8988T (cell line): ENCODE measurements around the gene LRP11.
"Not testable (repeated sequence)": the region's sequence is repeated elsewhere in the genome, so short reads cannot be mapped to it uniquely, and the experiment has no call there.

Experiments used
- DNase-seq: peaks from one replicate; pipeline ENCODE4 v3.0.0; 2011

LRP11 gene

DNA sequence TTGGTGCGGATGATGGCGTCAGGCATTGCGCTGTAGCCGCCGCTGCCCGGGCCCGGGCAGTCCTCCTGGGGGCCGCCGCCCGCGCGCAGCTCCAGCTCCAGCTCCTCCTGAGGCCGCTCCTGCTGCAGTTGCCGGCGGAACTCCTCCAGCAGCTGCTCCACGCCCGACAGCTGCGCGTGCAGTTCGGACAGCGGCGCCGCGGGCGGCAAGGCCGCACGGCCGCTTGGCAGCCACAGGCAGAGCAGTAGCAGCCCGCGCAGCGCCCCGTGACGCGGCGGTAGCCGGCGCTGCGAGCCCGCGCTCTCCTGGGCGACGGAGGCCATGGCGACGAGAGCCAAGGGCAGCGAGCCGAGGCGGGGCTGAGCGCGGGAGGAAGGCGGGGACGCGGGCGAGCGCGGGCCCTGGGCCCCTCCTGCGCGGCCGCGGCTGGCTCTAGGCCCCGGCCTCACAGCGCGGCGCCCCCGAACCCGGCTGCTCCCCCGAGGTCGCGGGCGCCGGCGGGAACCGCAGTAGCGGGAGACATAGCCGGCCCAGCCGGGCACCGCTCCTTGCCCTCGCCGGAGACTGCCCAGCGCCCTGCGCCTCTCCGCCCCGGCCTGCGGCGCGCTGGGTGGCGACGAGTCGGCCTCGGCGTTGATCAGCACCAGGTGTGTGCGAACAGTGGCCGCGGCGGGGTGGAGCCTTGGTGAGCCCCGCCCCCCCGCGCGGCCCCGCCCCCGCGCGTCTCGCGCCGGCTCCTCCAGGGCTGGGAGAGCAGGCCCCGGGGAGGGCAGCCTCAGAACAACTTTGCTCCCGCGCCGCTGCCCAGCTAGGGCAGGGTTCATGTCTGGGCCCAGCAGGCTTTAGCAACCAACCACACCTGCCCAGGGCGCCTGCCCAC, at the start of gene LRP11:
Gene LRP11 (minus strand): TSS at position 662 of the 880 bp plus-strand sequence. CDS start 339 bp downstream, at position 323.
- DNase-seq, result peak; percentile 89

- no peak for DNase-seq
Measured at GRCh38 chr6:149913540-149914240, 49.5 kb upstream of the LRP11 start.

GRCh38 chr6:149913085-149913484, 48.9 kb upstream of the LRP11 start:
- DNase-seq, result no peak

- DNase-seq, result not testable (repeated sequence)
Measured at GRCh38 chr6:149912680-149913079, 48.5 kb upstream of the LRP11 start.

- DNase-seq, result no peak
Measured at GRCh38 chr6:149910721-149911151, 46.6 kb upstream of the LRP11 start.

DNA sequence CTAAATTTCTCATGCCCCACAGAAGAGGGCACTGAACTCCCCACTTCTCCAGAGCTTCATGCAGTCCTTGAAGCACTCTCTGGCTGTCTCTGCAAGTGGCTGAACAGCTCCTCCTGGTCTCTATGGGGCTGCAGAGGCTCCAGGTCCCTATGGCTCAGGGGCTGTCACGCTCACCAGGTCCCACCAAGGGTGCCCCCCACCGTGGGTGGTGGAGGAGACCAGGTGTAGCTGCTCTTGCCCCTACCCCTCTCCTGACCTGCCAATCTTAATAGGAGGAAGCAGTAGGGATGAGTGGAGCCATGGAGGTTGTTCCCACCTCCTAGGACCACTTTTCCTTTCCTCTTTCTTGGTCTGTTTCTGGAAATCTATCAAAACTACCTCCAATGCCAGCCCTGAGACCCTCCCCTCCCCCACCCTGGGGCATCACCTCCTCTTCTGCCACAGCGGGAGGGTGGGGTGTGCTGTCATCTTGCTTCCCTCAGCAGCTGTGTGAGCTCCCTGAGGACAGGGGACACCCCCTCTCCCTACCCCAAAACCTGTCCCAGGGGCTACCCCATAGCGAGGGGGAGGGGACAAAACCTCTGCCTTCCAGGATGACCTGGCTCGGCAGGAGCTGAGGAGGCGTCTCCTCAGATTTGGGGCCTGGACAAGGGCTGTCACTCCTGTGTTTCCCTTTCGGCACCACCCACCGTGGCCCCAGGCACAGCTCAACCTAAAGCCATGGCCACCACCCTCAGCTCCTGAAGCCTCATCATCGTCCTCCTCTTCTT, 45.7 kb upstream of the LRP11 start:
- DNase-seq, result no peak

DNA sequence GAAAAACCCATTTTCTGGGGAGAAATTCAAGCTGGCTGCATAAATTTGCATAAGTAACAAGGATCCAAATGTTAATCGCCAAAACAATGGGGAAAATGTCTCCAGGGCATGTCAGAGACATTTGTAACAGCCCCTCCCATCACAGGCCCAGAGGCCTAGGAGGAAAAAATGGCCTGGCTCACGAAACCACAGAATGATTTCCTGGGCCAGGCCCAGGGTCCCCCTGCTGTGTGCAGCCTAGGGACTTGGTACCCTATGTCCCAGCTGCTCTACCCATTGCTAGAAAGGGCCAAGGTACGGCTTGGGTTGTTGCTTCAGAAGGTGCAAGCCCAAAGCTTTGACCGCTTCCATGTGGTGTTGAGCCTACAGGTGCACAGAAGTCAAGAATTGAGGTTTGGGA, 44.3 kb upstream of the LRP11 start:
- DNase-seq, result not testable (repeated sequence)

- no peak for DNase-seq
Measured at GRCh38 chr6:149907317-149907716, 43.2 kb upstream of the LRP11 start.

GRCh38 chr6:149906405-149906804, 42.2 kb upstream of the LRP11 start:
- no peak for DNase-seq

DNA sequence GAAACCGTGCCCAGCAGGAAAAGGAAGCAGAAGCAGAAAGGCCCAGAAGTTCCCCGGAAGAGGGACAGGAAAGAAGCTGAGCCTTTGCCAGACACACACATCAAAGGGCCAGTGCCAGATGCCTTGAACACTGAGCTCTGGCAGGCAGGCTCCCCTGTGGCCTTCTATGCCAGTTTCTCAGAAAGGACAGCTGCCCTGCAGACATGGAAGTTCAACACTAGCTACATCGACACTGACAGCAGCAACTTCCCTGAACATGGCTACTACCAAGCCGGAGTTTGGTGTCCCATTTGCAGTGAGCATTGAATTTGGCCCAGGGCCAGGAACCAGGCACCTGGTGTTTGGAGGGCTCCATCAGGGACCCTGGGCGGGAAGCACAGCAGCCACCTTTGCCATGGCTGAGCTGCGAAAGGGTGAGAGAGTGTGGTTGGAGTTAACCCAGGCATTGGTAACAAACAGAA, 41.8 kb upstream of the LRP11 start:
- no peak for DNase-seq

GRCh38 chr6:149905371-149905910, 41.3 kb upstream of the LRP11 start:
- DNase-seq, result no peak

GRCh38 chr6:149904661-149905370, 40.7 kb upstream of the LRP11 start:
- no peak for DNase-seq

DNA sequence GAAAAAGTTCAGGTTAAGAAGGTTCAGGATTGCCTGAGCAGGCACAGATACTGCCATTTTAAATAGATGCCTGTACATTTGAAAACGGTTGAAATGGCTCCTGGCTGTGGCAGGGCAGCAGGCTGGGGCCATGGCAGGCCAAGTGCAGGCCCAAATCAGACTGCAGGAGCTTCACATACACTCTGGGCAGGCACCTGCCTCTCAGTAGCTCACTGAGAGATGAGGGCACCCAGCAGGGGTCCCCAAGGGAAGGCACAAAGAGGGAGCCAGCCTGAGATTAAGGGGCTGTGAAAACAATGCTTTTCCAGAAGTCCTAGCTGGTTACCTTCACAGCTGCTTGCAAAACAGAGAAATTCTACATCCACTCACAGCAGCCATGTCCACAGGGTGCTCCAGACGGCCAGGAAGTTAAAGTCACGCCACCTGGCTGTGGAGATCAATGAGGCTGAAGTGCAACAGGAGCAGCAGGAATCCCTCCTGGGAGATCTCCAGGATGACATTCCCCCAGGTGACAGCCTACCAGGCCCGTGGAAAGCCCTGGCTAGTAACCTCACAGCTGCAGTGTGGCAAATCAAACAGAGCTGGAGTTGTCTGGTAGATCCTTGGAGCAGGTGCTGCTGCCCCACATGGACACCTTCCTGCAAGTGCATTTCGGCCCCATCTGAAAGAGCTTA, 39.9 kb upstream of the LRP11 start:
- DNase-seq, result no peak

DNA sequence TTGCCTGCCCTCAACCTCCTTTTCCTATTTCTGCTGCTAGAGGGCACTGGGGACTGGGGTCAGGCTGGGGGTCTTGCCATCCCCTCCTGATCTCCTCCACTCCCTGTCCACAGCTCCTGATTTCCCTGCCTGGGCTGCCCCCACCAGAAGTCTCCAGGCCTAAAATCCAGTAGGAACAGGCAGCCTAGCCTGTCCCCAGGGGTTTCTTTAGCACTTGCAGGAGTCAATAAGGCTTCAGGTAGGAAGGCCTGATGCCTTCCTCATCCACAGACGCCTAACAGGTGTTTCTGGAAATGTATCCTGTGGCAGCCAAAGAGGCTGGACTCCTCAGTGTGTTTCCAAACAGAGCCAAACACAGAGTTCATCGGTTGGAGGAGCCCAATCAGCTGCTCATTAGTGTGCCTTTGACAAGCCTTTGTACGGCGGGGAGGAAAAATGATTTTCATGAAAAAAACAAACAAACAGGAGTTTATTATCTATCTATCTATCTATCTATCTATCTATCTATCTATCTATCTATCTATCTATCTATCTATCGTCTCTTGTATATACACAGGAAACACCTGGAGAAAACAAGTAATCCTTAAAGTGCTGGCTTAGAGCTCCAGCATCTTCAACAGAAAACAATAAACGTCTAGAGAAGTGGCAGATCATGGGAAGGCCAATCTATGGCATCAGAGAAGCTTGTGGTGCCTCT, 37.4 kb upstream of the LRP11 start:
- DNase-seq, result no peak

GRCh38 chr6:149900620-149901443, 36.7 kb upstream of the LRP11 start:
- no peak for DNase-seq

DNA sequence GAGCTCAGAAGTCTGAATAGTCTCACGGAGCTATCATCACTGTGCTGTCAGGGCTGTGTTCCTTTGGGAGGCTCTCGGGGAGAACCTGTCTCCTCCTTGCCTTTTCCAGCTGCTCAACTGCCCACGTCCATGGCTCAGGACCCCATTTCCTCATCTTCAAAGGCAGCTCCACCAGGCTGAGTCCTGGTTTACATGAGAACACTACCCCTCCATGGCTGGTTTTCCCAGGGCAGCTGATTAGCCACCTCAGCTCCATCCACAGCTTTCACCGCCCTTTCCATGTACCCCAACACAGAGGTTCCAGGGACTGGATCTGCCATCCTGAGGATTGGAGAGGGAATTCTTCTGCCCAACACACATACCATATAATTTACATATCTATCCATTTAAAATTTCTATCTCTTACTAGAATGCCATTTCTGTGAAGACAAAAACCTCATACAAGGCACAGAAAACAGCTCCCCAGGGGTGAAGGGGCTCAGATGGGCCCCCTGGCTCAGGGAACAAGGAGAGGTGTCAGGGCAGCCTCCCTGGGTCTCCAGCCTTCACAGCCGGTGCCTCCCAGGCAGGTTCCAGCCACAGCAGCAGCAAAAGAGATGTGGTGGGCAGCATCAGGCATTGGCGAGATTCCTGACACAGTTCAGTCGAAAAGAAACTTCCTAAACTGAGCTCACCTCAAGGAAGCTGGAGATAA, 35.9 kb upstream of the LRP11 start:
- DNase-seq, result no peak

GRCh38 chr6:149899486-149899885, 35.3 kb upstream of the LRP11 start:
- no peak for DNase-seq

- no peak for DNase-seq
Measured at GRCh38 chr6:149898966-149899365, 34.8 kb upstream of the LRP11 start.
